K562 (cell line): Measurements from ENCODE around the gene SERTAD1.

Experiments used
- BCOR ChIP-seq: fragments of 450-650 bp; IDR thresholded peaks from 2 replicates; pipeline ENCODE4 v1.6.1; 2016
- CTCF ChIP-seq, 3 experiments: IDR thresholded peaks in 2 of 3; conservative IDR thresholded peaks in 1 of 3; 2 replicates each; pipeline ENCODE4 v1.5.1; 2011 to 2012; ENCODE audit warnings: low read length in 3 of 3, mild to moderate bottlenecking in 3 of 3, control low read depth in 2 of 3, improper control_type of control experiment in 1 of 3, inconsistent platforms in 1 of 3, low read depth in 1 of 3, mixed read lengths in 1 of 3, moderate library complexity in 1 of 3; ENCODE audit not compliant: insufficient read depth in 2 of 3
- E2F1 ChIP-seq: sonication (generic); formaldehyde crosslinking; IDR thresholded peaks from 2 replicates; pipeline ENCODE4 v1.8.1; 2023; ENCODE audit warnings: mild to moderate bottlenecking, missing genetic modification reagents, moderate library complexity
- EP300 ChIP-seq: IDR thresholded peaks from 2 replicates; pipeline ENCODE4 v1.6.1; 2012; ENCODE audit warnings: low read length, improper control_type of control experiment
- IRF2 ChIP-seq: sonication (generic); formaldehyde crosslinking; IDR thresholded peaks from 2 replicates; pipeline ENCODE4 v1.8.1; 2022; ENCODE audit warnings: mild to moderate bottlenecking, missing genetic modification reagents
- KAT7 ChIP-seq: sonication (generic); formaldehyde crosslinking; IDR thresholded peaks from 2 replicates; pipeline ENCODE4 v1.8.0; 2022; ENCODE audit warnings: missing genetic modification reagents, mild to moderate bottlenecking, borderline replicate concordance
- MYC ChIP-seq, 2 experiments: fragments of 250-450 bp in 1 of 2; sonication (Bioruptor Pico) in 1 of 2; IDR thresholded peaks; 2 replicates each; pipeline versions ENCODE4 v1.5.1 to v1.6.1; 2012 to 2021; ENCODE audit warnings: low read depth in 2 of 2, borderline replicate concordance in 1 of 2, improper control_type of control experiment in 1 of 2, low read length in 1 of 2, mild to moderate bottlenecking in 1 of 2, moderate library complexity in 1 of 2
- POLR2G ChIP-seq: fragments of 200-400 bp; formaldehyde crosslinking; IDR thresholded peaks from 2 replicates; pipeline ENCODE4 v1.6.1; 2017; ENCODE audit warnings: low read depth, mild to moderate bottlenecking, antibody characterized with exemption, low read length, moderate library complexity
- SMC3 ChIP-seq: conservative IDR thresholded peaks from 2 replicates; pipeline ENCODE4 v1.6.1; 2011; ENCODE audit warnings: low read depth, low read length, improper control_type of control experiment; ENCODE audit not compliant: insufficient read depth
- SREBF1 ChIP-seq: fragments of 150-350 bp; IDR thresholded peaks from 2 replicates; pipeline ENCODE4 v1.6.1; 2014; ENCODE audit warnings: antibody characterized with exemption, low read depth, low read length, borderline replicate concordance
- TAF1 ChIP-seq: IDR thresholded peaks from 2 replicates; pipeline ENCODE4 v1.6.1; 2011; ENCODE audit warnings: mild to moderate bottlenecking, low read length, moderate library complexity; ENCODE audit not compliant: insufficient read depth, control insufficient read depth, severe bottlenecking; ENCODE audit errors: extremely low read depth
- ZNF274 ChIP-seq: IDR thresholded peaks from 2 replicates; pipeline ENCODE4 v1.6.1; 2011; ENCODE audit warnings: low read depth, mild to moderate bottlenecking, low read length, moderate library complexity, borderline replicate concordance

- TF ChIP-seq KAT7 (no peak), BCOR (no peak), SMC3 (no peak), ZNF274 (no peak), MYC (IDR thresholded peaks at IDR 0.05; ENCODE audit: low read depth, low read length) (no peak), MYC (CRISPR knock-in tag; IDR thresholded peaks at IDR 0.05; ENCODE audit: borderline replicate concordance, low read depth) (no peak), CTCF (IDR thresholded peaks at IDR 0.05 in 2 of 3, conservative IDR thresholded peaks at IDR 0.05 in 1 of 3; ENCODE audit: insufficient read depth in 2 of 3, low read depth in 1 of 3, low read length in 3 of 3) (no peak), EP300 (no peak), TAF1 (no peak), SREBF1 (no peak), IRF2 (CRISPR knock-in tag) (no peak), E2F1 (CRISPR knock-in tag) (no peak), POLR2G (no peak)
Measured at GRCh38 chr19:40389404-40390083, 36.2 kb downstream of the SERTAD1 start.
